Activated naive CD8-positive, alpha-beta T cell treated with anti-CD3 and anti-CD28 coated beads, Interleukin-2, amount 50 U/mL, for 24 hours (primary cell): ENCODE results near the gene KRT222.

ENCODE experiments used
- ATAC-seq: fragments of 150-1000 bp; cut with Tn5 transposase; one replicate; pipeline ENCODE4 v1.10.0; 2021
- DNase-seq: peaks from one replicate; pipeline ENCODE4 v3.0.0; 2021
- H3K27ac Mint-ChIP-seq: one replicate; pipeline ENCODE4 v1.8.0; 2021; ENCODE audit warnings: mild to moderate bottlenecking, mixed read lengths
- H3K27me3 Mint-ChIP-seq: one replicate; pipeline ENCODE4 v1.8.0; 2021; ENCODE audit warnings: mixed read lengths
- H3K36me3 Mint-ChIP-seq: one replicate; pipeline ENCODE4 v1.8.0; 2021; ENCODE audit warnings: low read depth, mixed read lengths
- H3K4me1 Mint-ChIP-seq: one replicate; pipeline ENCODE4 v1.8.0; 2021; ENCODE audit warnings: mixed read lengths
- H3K4me3 Mint-ChIP-seq: one replicate; pipeline ENCODE4 v1.8.0; 2021; ENCODE audit warnings: mild to moderate bottlenecking, moderate library complexity, mixed read lengths
- H3K9me3 Mint-ChIP-seq: one replicate; pipeline ENCODE4 v1.8.0; 2021; ENCODE audit warnings: mixed read lengths

The KRT222 gene

DNA sequence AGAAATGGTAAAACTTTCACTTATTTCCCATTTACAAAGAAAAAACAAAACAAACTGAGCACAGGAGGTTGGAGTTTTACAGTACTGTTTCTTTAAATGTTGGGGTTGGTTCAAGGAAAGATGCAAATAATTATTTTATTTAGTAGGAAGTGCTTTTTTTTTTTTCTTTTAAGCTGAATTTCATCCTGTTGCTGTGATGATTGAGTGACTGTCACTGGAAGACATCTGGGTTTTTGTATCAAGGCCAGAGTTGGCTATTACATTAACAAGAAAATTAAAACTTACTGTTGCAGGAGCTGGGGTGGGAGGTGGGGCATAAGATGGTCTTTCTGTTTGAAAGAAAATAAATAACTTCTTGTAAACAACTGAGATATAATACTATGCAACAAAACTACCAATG is 19.7 kb downstream of the KRT222 start:
- Mint-ChIP-seq H3K27me3 (no peaks in the 10 kb centered on the region), H3K4me3 (peak overlapping the region; percentile 15), H3K27ac (peak overlapping the region; percentile 68), H3K9me3 (no peaks in the 10 kb centered on the region), H3K4me1 (peaks cover 65% of the 10 kb centered on the region), H3K36me3 (peaks cover 44% of the 10 kb centered on the region)
- DNase-seq (no peak), ATAC-seq (no peak)

DNA sequence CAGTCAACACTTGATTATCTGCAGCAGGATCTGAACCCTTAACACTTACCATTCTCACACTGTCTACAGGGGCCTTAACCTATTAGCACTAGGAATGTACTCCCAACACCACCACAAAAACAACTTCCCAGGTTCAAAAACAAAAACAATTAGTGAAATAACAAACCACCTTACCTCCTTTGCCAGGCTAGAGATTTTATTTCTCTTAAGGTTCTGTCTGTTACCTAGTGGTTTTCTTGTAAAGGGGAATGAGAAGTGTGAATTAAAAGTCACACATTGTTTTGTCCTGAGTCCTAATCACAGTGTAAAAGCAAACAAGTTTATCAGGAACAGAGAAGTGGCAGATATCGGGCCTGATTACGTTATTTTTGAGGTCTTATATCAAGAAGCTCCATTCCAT is 27.0 kb downstream of the KRT222 start:
- H3K9me3 Mint-ChIP-seq, result no peaks in the 10 kb centered on the region
- no peaks in the 10 kb centered on the region for H3K27me3 Mint-ChIP-seq
- no peak overlapping the region for H3K4me3 Mint-ChIP-seq
- ATAC-seq (no peak), DNase-seq (no peak)
- peaks cover 27% of the 10 kb centered on the region for H3K4me1 Mint-ChIP-seq
- H3K36me3 Mint-ChIP-seq, result peaks cover 56% of the 10 kb centered on the region
- peak overlapping the region; percentile 65 for H3K27ac Mint-ChIP-seq

DNA sequence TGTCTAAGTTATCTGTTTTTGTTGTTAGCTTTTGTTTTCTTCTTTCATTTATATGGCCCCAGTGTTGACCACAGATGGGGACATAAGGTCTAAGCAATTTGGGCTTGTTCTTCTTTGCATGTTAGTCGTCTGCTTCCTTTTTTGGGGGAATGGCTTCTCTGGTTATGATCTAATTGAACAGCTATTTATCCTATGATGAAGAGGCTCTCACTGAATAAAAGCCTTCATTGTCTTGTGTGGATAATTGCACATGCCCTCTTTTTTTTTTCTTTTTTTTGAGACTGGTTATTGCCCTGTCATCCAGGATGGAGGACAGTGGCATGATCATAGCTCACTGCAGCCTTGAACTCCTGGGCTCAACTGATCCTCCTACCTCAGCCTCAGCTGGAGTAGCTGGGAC is 31.1 kb downstream of the KRT222 start:
- Mint-ChIP-seq H3K4me1 (peaks cover 7% of the 10 kb centered on the region), H3K27me3 (no peaks in the 10 kb centered on the region), H3K9me3 (no peaks in the 10 kb centered on the region), H3K36me3 (peaks cover 59% of the 10 kb centered on the region), H3K27ac (no peak overlapping the region), H3K4me3 (no peak overlapping the region)
- ATAC-seq (no peak), DNase-seq (no peak)

DNA sequence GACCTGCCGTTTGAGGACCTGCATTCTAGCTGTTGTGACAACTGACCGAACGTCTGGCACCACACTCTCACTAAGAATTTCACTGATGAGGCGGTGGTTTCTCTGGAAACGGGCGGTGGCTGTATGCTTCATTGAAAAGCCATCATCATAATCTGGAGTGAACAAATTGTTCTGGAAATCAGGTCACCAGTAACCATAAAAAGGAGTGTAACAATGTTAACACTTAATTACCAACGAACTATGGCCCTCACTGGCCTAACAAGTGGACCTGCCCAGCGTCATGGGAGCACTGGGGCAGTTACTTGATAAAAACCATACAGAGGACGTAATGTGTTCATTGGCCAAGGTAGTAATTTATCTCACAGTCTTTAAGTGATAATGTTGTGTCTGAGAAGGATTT is 32.8 kb downstream of the KRT222 start:
- H3K4me3 Mint-ChIP-seq, result no peak overlapping the region
- no peaks in the 10 kb centered on the region for H3K27me3 Mint-ChIP-seq
- ATAC-seq, result no peak
- H3K4me1 Mint-ChIP-seq, result peaks cover 5% of the 10 kb centered on the region
- H3K27ac Mint-ChIP-seq, result no peak overlapping the region
- DNase-seq, result no peak
- H3K9me3 Mint-ChIP-seq, result no peaks in the 10 kb centered on the region
- peaks cover 65% of the 10 kb centered on the region for H3K36me3 Mint-ChIP-seq

DNA sequence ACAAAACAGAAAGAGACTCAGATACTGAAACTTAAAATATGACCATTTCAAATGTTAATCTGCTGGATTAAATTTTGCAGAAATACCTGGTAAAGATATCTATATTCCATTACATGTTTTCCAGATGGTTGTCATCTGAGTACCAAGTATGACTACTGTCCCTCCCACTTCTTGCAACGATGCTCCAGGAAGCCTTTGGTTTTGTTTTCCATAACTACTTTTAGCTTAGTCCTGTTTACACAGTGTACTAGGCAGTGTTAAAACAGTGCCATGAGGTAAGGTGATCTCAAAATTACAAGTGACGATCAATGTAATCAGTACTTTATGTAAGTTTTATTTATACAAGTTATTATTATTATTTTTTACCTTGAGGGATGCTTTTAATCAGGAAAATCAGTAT is 35.1 kb downstream of the KRT222 start:
- peak; percentile 75 for ATAC-seq
- Mint-ChIP-seq H3K9me3 (no peaks in the 10 kb centered on the region), H3K36me3 (peaks cover 56% of the 10 kb centered on the region), H3K4me1 (peaks cover 15% of the 10 kb centered on the region), H3K4me3 (no peak overlapping the region), H3K27me3 (no peaks in the 10 kb centered on the region), H3K27ac (peak overlapping the region; percentile 46)
- DNase-seq, result no peak

DNA sequence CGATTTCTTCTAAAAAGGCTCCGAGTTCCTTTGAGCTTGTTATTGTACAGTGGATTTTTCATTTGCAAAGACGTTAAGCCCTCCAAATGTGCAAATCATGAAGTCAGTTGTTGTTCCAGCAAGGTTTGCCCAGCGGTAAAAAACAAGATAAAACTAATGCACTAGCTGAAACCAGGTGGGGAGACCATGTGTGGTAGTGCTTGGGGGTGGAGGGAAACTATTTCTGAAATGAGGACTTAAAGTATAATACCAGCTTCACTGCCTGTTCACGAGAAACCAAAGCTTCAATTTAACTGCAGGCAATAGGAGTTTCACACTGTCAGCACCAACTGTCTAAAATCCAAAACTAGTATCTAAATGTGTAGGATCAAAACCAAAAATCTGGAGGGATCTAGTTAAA is 39.7 kb downstream of the KRT222 start:
- Mint-ChIP-seq H3K9me3 (no peaks in the 10 kb centered on the region), H3K36me3 (peaks cover 29% of the 10 kb centered on the region), H3K27me3 (no peaks in the 10 kb centered on the region), H3K27ac (no peak overlapping the region), H3K4me1 (peaks cover 58% of the 10 kb centered on the region), H3K4me3 (no peak overlapping the region)
- no peak for DNase-seq
- no peak for ATAC-seq

DNA sequence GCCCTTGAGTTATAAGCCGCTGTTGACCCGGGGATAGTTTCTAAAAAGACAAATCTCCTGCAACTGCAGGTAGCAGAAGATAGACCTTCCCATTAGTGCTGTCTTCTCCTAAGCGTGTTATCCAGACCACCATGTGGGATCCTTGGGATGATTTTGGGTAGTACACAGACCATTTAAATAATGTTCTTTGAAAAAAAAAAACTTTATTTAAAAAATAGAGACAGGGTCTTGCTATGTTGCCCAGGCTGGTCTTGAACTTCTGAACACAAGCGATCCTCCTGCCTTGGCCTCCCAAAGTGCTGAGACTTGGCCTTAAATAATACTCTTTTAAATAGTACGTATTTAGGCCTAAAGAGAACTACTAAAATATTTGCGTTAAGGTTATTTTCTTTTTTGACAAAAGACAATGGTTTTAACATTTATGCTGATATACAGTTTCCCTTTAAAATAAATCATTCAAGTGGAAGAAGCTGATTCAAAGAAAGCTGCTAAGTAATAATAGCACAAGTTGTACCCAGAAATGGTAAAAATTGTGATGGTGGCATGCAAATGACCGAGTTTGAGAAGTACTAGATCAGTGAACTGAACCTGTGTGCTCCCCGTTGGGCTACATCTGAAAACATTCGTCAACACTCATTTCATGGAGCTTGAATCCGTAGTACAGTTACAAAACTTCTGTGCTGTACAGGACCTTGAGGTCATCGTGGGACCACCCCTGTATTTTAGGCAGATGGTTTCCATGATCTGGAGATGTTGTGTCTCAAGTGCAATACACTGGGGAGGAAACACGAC is 41.4 kb downstream of the KRT222 start:
- ATAC-seq (no peak), DNase-seq (no peak)
- Mint-ChIP-seq H3K36me3 (peaks cover 16% of the 10 kb centered on the region), H3K4me1 (peaks cover 66% of the 10 kb centered on the region), H3K4me3 (no peak overlapping the region), H3K27ac (peak overlapping the region; percentile 19), H3K27me3 (no peaks in the 10 kb centered on the region), H3K9me3 (no peaks in the 10 kb centered on the region)

DNA sequence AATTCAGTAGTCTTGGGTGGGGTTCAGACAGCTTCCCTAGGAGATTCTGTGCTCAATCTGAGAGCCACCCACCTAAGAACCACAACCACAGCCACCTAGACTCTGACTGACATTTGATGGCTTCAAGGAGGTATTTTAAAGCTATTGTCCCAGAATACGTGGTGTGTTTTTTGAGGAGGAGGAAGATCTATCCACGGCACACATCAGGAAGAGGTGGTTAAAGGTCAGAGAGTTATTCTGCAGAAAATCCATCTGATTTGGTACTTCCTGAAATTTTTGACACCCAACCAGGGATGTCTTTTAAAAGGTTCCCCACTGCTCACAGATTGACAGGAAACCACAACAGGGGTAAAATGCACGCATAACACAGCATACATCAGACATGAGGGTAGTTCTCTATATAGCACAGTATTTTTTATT is 42.5 kb downstream of the KRT222 start:
- H3K27ac Mint-ChIP-seq, result peak overlapping the region; percentile 52
- no peaks in the 10 kb centered on the region for H3K9me3 Mint-ChIP-seq
- peak; percentile 75 for ATAC-seq
- H3K27me3 Mint-ChIP-seq, result no peaks in the 10 kb centered on the region
- H3K36me3 Mint-ChIP-seq, result peaks cover 8% of the 10 kb centered on the region
- peak overlapping the region; percentile 20 for H3K4me3 Mint-ChIP-seq
- DNase-seq, result peak; percentile 38
- peaks cover 70% of the 10 kb centered on the region for H3K4me1 Mint-ChIP-seq

DNA sequence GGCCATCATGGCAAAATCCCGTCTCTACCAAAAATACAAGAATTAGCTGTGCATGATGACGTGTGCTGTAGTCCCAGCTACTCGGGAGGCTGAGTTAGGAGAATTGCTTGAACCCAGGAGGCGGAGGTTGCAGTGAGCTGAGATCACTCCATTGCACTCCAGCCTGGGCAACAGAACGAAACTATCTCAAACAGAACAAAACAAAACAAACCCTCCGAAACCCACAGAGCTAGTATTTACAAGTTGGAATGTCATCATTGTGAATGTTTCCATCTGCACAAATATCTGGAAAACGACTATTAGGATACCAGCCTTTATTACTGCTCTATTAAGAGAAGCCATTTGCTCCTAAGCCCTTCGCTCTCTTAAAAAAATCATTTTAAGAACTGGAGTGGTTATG is 43.4 kb downstream of the KRT222 start:
- H3K27me3 Mint-ChIP-seq, result no peaks in the 10 kb centered on the region
- no peak overlapping the region for H3K27ac Mint-ChIP-seq
- no peak overlapping the region for H3K4me3 Mint-ChIP-seq
- H3K9me3 Mint-ChIP-seq, result no peaks in the 10 kb centered on the region
- H3K4me1 Mint-ChIP-seq, result peaks cover 75% of the 10 kb centered on the region
- ATAC-seq (no peak), DNase-seq (no peak)
- no peaks in the 10 kb centered on the region for H3K36me3 Mint-ChIP-seq

DNA sequence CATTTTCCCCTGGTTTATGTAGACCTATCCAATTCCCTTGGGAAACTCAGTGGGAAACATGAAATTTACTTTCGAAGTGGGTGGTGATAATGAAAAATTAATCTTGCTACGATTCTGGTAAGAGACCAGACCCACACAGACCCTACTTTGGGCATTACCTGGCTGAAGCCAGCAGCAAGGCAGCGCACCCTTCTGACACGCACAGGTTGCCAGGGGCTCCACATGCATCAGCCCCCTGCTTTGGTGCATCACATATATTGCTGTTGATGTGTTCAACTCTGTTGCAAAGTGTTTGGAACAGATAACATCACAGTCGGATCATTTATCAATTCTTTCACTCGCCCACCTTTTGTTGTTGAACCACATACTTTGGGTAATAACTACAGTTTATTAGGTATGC is 44.0 kb downstream of the KRT222 start:
- Mint-ChIP-seq H3K9me3 (no peaks in the 10 kb centered on the region), H3K27ac (no peak overlapping the region), H3K27me3 (no peaks in the 10 kb centered on the region), H3K4me1 (peaks cover 80% of the 10 kb centered on the region), H3K4me3 (peak overlapping the region; percentile 11), H3K36me3 (no peaks in the 10 kb centered on the region)
- no peak for DNase-seq
- ATAC-seq, result no peak

DNA sequence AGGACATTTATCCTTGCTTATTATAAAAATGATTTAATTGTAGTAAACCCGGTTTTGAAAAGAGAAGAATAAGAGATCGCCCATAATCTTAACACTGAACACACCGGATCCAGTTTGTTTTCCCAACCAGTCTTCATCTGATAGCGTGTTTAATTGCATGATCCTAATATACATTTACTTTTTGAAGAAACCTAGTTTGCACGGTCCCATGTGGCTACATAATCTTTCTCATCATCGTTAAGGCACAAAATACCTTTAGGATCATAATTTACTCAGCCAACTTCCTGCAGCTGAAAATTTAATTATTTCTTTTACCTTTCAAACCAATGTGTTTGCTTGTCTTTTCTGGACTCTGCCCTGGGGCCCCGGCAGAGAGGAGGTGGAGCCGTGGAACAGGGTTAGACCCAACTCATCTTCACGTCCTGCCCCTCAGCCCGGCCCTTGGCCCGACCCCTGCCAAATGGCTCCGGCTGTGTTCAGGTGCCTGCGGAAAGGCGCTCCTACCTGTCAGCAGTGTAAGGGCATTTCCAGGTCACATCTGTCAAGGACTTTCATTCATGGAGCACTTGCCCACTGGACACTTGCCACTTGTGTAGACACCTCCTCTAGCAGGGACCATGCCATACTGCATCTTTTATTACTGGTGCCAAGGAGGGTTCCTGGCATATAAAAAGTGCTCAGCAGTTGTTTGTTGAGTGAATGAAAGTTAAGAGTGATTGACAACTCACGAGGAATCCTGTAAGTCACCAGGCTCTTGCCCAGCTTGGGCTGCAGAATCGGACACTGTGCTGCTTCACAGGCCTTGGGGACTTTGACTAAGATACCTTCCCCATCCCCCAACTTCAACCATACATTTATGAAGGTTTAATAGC is 46.0 kb downstream of the KRT222 start:
- no peak for DNase-seq
- H3K27ac Mint-ChIP-seq, result peak overlapping the region; percentile 63
- peaks cover 81% of the 10 kb centered on the region for H3K4me1 Mint-ChIP-seq
- H3K27me3 Mint-ChIP-seq, result no peaks in the 10 kb centered on the region
- peak overlapping the region; percentile 62 for H3K4me3 Mint-ChIP-seq
- H3K36me3 Mint-ChIP-seq, result no peaks in the 10 kb centered on the region
- H3K9me3 Mint-ChIP-seq, result no peaks in the 10 kb centered on the region
- ATAC-seq, result no peak

DNA sequence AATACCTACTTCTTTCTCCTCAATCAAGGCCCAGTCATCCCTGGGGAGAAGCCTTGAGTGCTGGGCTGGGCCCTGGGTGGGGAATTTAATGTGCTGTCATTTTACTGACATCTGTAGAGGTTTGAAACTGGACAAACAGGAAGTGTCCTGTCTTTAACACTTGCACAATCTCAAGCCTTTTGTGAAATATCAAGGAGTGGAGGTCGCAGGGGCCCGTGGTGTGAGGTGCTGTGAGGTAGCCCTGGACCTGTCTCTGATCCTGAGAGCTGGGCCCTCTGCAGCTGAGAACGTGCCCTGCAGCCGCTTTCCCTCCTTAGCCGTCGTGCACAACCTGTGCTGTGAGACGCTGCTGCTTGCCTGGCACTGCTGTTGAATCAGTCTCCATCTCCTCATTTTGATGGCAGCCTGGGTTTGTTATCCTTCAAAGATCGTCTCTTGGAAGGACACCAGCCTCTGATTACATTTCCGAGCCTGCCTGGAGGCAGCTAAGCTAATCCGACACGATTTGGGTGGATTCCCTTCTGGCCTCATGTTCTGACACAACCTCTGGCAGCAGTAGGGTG is 47.2 kb downstream of the KRT222 start:
- H3K27me3 Mint-ChIP-seq, result no peaks in the 10 kb centered on the region

DNA sequence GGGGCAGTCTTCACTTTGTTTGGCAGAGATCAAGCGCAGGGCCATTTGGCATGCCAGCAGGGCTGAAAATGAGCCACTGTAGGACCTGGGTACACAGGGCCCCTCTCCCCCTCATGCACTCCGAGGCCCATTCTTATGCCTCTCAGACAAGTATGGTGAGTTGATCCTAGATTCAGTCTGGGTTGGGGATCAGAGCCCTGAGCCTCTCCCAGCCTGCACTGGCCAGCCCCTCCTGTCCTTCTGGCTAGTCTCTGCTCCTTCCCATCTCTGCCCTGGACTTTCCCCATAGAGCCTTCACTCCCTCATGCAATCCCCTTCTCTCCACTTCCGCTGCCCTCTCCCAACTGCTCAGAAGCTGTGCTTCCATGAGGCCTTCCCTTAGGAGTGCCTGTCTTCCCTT is 48.4 kb downstream of the KRT222 start:
- H3K4me1 Mint-ChIP-seq, result peaks cover 82% of the 10 kb centered on the region
- H3K27me3 Mint-ChIP-seq, result no peaks in the 10 kb centered on the region

More for the DNA sequence above, 47.2 kb downstream of the KRT222 start:
- H3K27ac Mint-ChIP-seq, result no peak overlapping the region
- H3K9me3 Mint-ChIP-seq, result no peaks in the 10 kb centered on the region
- no peak overlapping the region for H3K4me3 Mint-ChIP-seq
- DNase-seq (no peak), ATAC-seq (no peak)
- H3K4me1 Mint-ChIP-seq, result peaks cover 83% of the 10 kb centered on the region
- no peaks in the 10 kb centered on the region for H3K36me3 Mint-ChIP-seq

DNA sequence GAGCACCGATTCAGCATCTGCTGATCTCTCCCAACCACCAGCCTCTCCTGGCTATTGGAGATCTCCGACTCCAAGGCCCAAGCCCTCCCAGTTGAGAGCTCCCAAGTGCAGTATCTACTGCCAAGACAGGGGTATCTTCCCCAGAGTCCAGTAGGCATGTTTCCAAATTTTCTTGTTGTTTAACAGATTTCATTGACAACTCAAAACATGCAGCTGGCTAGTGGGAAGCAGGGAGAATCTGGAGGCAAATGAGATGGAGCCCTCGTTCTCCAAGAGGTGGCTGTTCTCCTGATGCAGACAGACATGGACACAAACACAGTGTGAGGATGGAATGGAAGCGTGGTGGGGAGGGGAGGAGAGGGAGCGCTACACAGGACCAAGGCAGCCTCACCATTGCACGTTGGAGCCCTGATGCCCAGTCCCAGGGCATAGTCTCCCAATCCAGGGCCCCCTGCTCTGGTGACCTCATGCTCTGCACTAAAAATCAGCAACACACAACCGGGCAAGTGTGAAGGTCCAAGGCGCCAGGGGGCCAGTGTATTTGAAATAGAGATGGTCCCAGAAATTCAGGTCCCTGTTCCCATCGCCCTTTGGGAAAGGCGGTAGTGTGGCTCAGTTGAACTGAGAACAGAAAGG is 49.0 kb downstream of the KRT222 start:
- no peak for ATAC-seq
- no peaks in the 10 kb centered on the region for H3K36me3 Mint-ChIP-seq
- peaks cover 82% of the 10 kb centered on the region for H3K4me1 Mint-ChIP-seq
- no peaks in the 10 kb centered on the region for H3K9me3 Mint-ChIP-seq
- DNase-seq, result no peak
- H3K4me3 Mint-ChIP-seq, result no peak overlapping the region
- no peaks in the 10 kb centered on the region for H3K27me3 Mint-ChIP-seq
- peak overlapping the region; percentile 78 for H3K27ac Mint-ChIP-seq

More for the DNA sequence above, 48.4 kb downstream of the KRT222 start:
- ATAC-seq (no peak), DNase-seq (no peak)
- Mint-ChIP-seq H3K4me3 (no peak overlapping the region), H3K36me3 (no peaks in the 10 kb centered on the region), H3K27ac (peak overlapping the region; percentile 44), H3K9me3 (no peaks in the 10 kb centered on the region)
